Neutrophil (primary cell): ENCODE data around the gene ABCD1.

Experiments used
- H3K27ac ChIP-seq: fragments of 200-600 bp; sonication (generic); 2 replicates; pipeline ENCODE4 v1.5.1; 2016; ENCODE audit warnings: mild to moderate bottlenecking, moderate library complexity
- H3K27me3 ChIP-seq: fragments of 200-600 bp; sonication (generic); 2 replicates; pipeline ENCODE4 v1.6.0; 2016; ENCODE audit warnings: mild to moderate bottlenecking
- H3K36me3 ChIP-seq: fragments of 200-600 bp; sonication (generic); 2 replicates; pipeline ENCODE4 v1.5.1; 2017
- H3K4me1 ChIP-seq, 2 experiments: fragments of 200-600 bp in 1 of 2; sonication (generic) in 1 of 2; 1 replicate in 1 of 2; 2 replicates in 1 of 2; pipeline versions ENCODE4 v1.5.1 to v1.6.1; 2013 to 2016; ENCODE audit warnings: low read depth in 1 of 2, low read length in 1 of 2, mild to moderate bottlenecking in 1 of 2, moderate library complexity in 1 of 2; ENCODE audit not compliant: control insufficient read depth in 1 of 2, insufficient read depth in 1 of 2
- H3K4me3 ChIP-seq, 2 experiments: fragments of 200-600 bp in 1 of 2; sonication (generic) in 1 of 2; 1 replicate in 1 of 2; 2 replicates in 1 of 2; pipeline ENCODE4 v1.5.1; 2013 to 2016; ENCODE audit warnings: low read depth in 1 of 2, low read length in 1 of 2, mild to moderate bottlenecking in 1 of 2, moderate library complexity in 1 of 2
- H3K9me3 ChIP-seq: fragments of 200-600 bp; sonication (generic); 2 replicates; pipeline ENCODE4 v1.5.1; 2016
- TF ChIP-seq, protein P1 (sequence below): fragments of 200-600 bp; sonication (generic); IDR thresholded peaks from 2 replicates; pipeline ENCODE4 v1.5.1; 2016; ENCODE audit warnings: antibody characterized with exemption

ABCD1 gene

DNA sequence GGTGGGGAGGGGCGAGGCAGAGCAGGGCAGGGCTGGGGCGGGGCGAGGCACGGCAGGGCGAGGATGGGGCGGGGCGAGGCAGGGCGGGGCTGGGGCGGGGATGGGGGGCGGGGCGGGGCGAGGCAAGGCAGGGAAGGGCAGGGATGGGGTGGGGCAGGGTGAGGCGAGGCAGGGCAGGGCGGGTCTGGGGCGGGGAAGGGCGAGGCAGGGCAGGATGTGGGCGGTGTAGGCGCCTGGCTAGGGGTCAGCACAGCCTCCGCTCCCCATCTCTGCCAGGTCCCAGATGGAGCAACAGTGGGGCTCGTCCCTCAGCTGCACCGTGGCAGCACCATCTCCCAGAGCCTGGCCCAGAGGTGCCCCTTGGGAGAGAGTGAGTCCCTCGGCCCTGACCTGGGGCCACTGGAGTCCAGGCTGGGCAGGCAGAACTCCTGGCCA lies 52.0 kb downstream of the ABCD1 start:
- Histone ChIP-seq H3K27ac (no peak overlapping the region), H3K4me1 (no peaks in the 10 kb centered on the region), H3K36me3 (no peaks in the 10 kb centered on the region), H3K9me3 (no peaks in the 10 kb centered on the region), H3K4me3 (no peak overlapping the region), H3K27me3 (peaks cover 31% of the 10 kb centered on the region)
- TF ChIP-seq, protein P1, sequence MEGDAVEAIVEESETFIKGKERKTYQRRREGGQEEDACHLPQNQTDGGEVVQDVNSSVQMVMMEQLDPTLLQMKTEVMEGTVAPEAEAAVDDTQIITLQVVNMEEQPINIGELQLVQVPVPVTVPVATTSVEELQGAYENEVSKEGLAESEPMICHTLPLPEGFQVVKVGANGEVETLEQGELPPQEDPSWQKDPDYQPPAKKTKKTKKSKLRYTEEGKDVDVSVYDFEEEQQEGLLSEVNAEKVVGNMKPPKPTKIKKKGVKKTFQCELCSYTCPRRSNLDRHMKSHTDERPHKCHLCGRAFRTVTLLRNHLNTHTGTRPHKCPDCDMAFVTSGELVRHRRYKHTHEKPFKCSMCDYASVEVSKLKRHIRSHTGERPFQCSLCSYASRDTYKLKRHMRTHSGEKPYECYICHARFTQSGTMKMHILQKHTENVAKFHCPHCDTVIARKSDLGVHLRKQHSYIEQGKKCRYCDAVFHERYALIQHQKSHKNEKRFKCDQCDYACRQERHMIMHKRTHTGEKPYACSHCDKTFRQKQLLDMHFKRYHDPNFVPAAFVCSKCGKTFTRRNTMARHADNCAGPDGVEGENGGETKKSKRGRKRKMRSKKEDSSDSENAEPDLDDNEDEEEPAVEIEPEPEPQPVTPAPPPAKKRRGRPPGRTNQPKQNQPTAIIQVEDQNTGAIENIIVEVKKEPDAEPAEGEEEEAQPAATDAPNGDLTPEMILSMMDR: no peak

DNA sequence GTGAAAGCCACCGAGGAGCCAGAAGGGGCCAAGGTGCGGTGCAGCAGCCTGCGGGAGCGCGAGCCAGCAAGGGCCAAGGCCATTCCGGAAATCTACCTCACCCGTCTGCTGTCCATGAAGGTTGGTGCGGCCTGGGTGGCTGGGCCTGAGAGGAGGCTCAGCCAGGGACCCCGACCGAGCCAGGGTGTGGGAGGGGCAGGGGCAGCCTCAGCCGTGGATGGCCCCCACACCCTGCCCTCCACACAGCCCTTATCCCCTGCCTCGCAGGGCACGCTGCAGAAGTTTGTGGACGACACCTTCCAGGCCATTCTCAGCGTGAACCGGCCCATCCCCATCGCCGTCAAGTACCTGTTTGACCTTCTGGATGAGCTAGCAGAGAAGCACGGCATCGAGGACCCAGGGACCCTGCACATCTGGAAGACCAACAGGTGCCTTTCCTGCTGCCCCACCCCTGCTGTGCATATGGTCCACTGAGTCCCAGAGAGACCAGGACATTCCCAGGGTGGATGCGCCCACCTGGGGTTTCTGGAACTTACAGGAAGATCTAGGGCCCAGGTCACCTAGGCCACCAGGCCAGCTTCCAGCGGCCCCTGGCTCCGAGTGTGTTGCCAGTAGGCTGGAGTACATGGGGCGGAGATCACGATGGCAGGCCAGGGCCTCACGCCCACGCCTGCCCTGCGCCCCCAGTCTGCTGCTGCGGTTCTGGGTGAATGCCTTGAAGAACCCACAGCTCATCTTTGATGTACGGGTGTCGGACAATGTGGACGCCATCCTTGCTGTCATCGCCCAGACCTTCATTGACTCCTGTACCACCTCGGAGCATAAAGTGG lies 52.8 kb downstream of the ABCD1 start:
- no peaks in the 10 kb centered on the region for H3K4me1 ChIP-seq
- no peaks in the 10 kb centered on the region for H3K9me3 ChIP-seq
- no peak overlapping the region for H3K27ac ChIP-seq
- TF ChIP-seq, protein P1: no peak
- H3K27me3 ChIP-seq: peaks cover 36% of the 10 kb centered on the region
- no peak overlapping the region for H3K4me3 ChIP-seq
- peaks cover 1% of the 10 kb centered on the region for H3K36me3 ChIP-seq

DNA sequence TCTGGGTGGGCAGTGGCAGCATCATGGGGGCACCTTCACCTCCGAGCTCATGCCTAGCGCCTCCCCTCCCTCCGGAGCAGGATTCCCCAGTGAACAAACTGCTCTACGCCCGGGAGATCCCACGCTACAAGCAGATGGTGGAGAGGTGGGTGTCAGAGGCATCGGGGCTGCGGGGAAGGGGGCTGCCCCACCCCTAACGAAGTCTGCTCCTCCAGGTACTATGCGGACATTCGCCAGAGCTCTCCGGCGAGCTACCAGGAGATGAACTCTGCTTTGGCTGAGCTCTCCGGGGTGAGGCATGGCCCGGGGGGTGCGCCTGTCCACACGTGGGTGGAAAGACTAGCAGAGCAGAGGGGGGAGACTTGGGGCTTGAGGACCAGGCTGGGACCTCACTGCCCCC lies 53.5 kb downstream of the ABCD1 start:
- Histone ChIP-seq H3K36me3 (peaks cover 6% of the 10 kb centered on the region), H3K4me3 (no peak overlapping the region), H3K27ac (no peak overlapping the region), H3K27me3 (peaks cover 36% of the 10 kb centered on the region), H3K9me3 (no peaks in the 10 kb centered on the region), H3K4me1 (no peaks in the 10 kb centered on the region)
- TF ChIP-seq, protein P1: no peak

DNA sequence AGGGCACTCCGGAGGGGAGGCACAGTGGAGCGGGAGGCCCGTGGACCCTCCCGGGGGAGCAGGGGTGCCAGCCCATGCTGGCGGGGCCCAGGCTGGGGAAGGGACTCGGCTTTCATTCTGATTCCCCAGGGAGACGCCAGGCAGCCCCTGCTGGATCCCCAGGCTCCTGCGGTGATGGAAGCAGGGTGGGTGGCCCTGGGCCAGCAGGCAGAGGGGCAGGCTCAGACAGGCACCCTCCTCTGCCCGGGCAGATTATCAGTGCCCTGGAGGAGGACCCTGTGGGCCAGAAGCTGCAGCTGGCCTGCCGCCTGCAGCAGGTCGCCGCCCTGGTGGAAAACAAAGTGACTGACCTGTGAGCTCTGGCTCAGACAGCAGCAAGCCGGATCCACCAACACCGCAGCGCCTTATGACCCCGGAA lies 54.0 kb downstream of the ABCD1 start:
- no peak overlapping the region for H3K27ac ChIP-seq
- H3K4me3 ChIP-seq: no peak overlapping the region
- no peaks in the 10 kb centered on the region for H3K9me3 ChIP-seq
- no peaks in the 10 kb centered on the region for H3K4me1 ChIP-seq
- H3K27me3 ChIP-seq: peaks cover 36% of the 10 kb centered on the region
- peaks cover 6% of the 10 kb centered on the region for H3K36me3 ChIP-seq
- TF ChIP-seq, protein P1: no peak

DNA sequence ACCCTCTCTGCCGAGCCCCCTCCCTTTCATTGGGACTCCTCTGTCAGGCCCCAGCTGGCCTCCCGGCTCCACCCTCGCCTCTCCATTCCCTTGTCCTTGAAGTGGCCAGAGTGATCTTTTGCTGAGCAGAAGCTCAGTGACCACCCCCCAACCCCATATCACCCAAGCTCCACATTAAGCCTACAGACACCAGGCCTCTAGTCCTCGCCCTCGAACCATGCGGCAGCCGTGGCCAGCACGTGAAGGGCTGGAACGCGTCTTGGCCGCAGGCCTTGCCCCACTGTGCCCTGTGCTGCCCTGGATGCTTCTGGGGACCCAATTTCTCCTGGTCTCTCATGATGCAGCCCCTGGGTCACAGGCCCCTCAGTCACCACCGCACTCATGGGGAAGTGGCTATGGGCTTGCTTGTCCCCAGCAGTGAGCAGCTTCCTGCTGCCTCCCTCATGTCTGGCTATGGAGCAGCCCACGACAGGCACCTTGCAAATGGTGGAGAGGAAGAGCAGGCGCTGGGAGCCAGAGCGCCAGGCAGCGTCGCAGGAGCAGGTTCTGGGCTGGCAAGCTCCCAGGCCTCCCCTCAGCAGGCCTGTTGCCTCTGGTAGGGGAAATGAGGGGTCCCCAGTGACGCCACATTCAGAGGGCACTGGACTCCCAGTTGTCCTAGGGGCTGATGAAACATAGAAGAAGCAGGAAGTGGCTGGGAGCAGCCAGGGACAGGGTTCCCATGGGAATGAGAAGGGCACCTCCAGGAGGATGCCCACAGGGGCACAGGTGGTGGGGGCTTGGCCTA lies 55.4 kb downstream of the ABCD1 start:
- H3K9me3 ChIP-seq: no peaks in the 10 kb centered on the region
- TF ChIP-seq, protein P1: no peak
- peaks cover 19% of the 10 kb centered on the region for H3K36me3 ChIP-seq
- H3K4me1 ChIP-seq: no peaks in the 10 kb centered on the region
- peaks cover 36% of the 10 kb centered on the region for H3K27me3 ChIP-seq
- H3K27ac ChIP-seq: no peak overlapping the region
- no peak overlapping the region for H3K4me3 ChIP-seq
